D721Med (cell line): ENCODE results near the gene NEK10.

Experiments
- DNase-seq: peaks from one replicate; pipeline ENCODE4 v3.0.0; 2011; ENCODE audit warnings: low spot score; ENCODE audit not compliant: insufficient read length
- FAIRE-seq: peaks from 2 replicates; lab custom pipeline; 2011; peaks lifted over from hg19 to GRCh38; lab: Jason Lieb, UNC
- TF ChIP-seq, protein P1 (sequence below): IDR thresholded peaks from 2 replicates; pipeline ENCODE4 v1.5.1; 2012; ENCODE audit warnings: mild to moderate bottlenecking, control low read depth; ENCODE audit not compliant: insufficient read depth; ENCODE audit errors: missing control alignments

NEK10 gene

DNA sequence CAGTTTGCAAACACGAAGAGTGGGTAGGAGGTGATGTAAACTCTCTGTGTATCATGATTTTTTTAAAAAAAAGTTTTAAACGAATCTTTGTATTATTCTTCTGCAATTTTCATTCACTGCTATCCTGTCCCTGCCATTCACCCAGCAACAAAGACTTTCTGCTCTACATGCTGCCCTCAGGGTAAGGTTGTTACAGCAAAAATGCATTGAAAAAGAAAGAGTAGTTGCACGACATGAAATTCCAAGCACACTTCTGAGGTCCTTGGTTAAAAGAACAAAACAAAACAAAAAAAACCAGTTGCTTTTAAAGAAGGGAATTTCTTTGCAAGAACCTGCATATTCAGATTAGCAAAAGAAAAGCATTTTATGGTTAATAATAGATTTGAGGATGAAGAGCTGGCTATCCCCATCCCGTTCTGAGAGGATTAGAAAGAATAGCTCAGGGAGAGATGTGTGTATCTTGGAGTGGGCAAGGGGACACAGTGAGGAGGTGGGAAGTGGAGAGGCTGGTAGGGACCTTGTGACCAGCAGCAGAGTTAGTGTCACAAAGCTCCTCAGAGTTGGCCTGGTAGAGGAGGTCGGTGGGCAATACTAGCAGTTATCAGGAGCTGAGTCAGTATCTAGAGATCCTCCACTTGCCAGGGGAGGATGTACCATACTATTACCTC lies 290.8 kb downstream of the NEK10 start:
- FAIRE-seq (no peak), DNase-seq (no peak)
- TF ChIP-seq, protein P1, sequence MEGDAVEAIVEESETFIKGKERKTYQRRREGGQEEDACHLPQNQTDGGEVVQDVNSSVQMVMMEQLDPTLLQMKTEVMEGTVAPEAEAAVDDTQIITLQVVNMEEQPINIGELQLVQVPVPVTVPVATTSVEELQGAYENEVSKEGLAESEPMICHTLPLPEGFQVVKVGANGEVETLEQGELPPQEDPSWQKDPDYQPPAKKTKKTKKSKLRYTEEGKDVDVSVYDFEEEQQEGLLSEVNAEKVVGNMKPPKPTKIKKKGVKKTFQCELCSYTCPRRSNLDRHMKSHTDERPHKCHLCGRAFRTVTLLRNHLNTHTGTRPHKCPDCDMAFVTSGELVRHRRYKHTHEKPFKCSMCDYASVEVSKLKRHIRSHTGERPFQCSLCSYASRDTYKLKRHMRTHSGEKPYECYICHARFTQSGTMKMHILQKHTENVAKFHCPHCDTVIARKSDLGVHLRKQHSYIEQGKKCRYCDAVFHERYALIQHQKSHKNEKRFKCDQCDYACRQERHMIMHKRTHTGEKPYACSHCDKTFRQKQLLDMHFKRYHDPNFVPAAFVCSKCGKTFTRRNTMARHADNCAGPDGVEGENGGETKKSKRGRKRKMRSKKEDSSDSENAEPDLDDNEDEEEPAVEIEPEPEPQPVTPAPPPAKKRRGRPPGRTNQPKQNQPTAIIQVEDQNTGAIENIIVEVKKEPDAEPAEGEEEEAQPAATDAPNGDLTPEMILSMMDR: no peak

GRCh38 chr3:27076815-27077630 lies 292.2 kb downstream of the NEK10 start:
- TF ChIP-seq, protein P1: no peak
- FAIRE-seq: no peak
- no peak for DNase-seq

DNA sequence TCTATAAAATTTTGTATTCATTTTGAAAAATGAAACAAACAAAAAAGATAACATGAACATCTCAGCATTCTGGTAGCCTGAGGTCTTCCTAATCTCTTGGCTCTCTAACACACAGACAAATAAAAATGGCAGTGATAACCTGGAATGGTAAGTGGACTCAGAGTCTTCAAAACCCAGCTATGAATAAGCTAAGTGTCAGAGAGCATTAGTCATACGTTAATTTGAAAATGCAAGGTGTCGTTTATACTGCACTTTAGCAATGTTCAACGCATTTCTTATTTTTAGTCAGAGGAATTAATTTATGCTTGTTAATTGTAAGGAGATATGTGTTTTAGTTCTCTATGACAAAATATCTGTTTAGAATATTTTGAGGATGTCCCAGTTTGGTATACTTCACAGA lies 294.3 kb downstream of the NEK10 start:
- no peak for FAIRE-seq
- TF ChIP-seq, protein P1: no peak
- no peak for DNase-seq

- no peak for DNase-seq
- FAIRE-seq: no peak
- TF ChIP-seq, protein P1: no peak
Measured at GRCh38 chr3:27073912-27074311, 295.3 kb downstream of the NEK10 start.

GRCh38 chr3:27072810-27073651 lies 296.2 kb downstream of the NEK10 start:
- no peak for FAIRE-seq
- TF ChIP-seq, protein P1: no peak
- DNase-seq: no peak

- no peak for FAIRE-seq
- TF ChIP-seq, protein P1: no peak
- DNase-seq: no peak
Measured at GRCh38 chr3:27060336-27060735, 308.8 kb downstream of the NEK10 start.
